GM19238 (cell line): Measurements from ENCODE around the gene CDC25A.

ENCODE experiments used
- DNase-seq: peaks from one replicate; pipeline ENCODE4 v3.0.0; 2011; ENCODE audit warnings: low spot score; ENCODE audit not compliant: insufficient read length

CDC25A gene

DNA sequence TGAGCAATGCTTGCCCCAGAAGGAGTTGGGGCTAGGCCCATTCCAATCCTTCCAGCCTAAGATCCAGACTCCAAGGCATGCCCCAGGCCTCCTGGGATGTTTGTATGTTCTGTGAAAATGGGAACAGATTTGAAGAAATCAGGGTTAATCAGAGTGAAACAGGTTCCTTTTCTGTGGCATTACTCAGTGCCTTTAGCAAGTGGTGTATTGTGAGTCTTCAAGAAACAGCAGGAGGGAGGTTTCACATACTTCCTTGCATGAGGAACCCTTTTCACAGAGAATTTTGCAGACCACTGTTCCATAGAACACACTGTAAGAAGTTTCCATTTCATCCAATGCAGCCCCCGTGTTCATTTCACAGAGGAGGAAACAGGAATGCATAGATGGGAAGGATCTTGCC lies 8.4 kb upstream of the CDC25A start:
- no peak for DNase-seq

DNA sequence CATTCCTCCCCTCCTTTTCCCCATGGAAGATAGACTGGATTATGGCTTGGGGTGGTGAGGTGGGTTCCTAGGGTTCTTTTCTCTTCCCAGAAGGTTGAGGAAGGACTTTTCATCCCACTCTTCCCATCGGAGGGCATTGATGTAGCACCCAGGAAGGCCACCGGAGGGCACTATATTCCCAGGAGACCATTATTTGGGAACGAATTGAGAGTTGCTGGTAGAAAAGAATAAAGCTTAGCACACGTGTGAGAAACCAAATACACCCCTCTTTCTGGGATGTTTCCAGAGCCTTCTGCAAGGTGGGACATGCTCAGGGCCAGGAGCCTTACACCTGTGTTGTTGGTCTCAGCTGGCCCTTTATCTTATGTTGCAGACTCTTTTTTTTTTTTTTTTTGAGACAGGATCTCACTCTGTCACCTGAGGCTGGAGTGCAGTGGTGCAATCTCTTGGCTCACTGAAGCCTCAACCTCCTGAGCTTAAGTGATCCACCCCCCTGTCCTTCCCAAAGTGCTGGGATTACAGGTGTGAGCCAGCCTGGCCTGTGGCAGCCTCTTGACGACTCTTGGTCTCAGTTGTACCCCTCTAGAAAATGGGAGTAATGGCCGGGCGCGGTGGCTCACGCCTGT lies 6.3 kb upstream of the CDC25A start:
- DNase-seq: no peak

- no peak for DNase-seq
Measured at GRCh38 chr3:48190911-48191310, 2.7 kb upstream of the CDC25A start.

- DNase-seq: no peak
Measured at GRCh38 chr3:48189321-48189720, 1.1 kb upstream of the CDC25A start.

DNA sequence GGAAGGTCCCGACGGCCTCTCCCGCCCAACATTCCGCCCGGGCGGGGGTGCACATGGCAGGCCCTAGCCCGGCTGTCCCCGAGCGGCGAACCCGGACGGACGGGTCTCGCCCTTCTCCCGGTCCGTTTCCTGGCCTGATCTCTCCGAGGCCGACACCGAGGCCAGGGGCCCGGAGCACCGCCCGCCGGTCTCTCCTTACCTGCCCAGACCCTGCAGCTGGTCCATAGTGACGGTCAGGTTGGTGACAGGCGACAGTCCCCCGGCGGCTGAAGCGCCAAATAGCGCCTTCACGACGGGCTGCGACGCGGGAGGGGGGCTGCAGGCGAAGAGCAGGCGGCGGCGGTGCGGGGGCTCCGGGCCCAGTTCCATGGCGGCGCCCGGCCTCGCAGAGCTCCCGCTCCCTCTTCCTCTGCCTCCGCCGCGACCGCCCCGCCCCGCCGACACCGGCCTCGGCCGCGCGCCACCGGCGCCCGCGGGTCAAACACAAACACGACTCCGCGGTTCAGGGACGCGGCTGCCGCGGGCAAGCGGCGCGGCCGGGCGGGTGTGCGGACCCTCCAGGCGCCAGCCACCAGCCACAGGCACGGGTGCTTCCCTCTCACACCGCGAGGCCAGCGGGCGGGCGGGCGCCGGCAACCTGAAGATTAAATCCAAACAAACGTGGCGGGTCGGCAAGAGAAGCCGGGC lies 495 bp downstream of the CDC25A start:
- no peak for DNase-seq

- no peak for DNase-seq
Measured at GRCh38 chr3:48187301-48187578, 977 bp downstream of the CDC25A start.

GRCh38 chr3:48186631-48187300 lies 1.5 kb downstream of the CDC25A start:
- no peak for DNase-seq

DNA sequence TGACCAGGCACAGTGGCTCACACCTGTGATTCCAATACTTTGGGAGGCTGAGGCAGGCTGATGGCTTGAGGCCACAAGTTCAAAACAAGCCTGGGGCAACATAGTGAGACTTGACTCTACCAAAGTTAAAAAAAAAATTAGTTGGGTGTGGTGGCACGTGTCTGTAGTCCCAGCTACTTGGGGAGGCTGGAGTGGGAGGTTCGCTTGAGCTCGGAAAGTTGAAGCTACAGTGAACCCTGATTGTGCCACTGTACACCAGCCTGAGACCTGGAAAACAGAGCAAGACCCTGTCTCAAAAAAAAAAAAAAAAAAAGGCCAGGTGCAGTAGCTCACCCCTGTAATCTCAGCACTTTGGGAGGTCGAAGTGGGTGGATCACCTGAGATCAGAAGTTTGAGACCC lies 3.1 kb downstream of the CDC25A start:
- DNase-seq: no peak

DNA sequence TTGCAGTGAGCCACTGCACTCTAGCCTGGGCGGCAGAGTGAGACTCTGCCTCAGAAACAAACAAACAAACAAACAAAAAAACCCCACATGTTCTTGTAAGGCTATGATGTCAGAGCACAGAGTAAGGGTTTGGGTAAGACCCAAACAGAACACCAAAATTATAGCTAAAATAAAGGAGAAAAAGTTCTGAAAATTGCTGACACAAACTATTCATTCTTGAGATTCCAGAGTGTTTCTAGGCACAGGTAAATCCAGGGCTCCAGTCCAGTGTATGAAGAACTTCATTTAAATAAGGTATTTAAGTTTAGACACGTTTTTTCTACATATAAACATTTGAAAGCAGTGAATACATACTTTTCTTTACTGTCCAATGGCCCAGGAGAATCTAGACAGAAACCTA lies 3.9 kb downstream of the CDC25A start:
- no peak for DNase-seq

DNA sequence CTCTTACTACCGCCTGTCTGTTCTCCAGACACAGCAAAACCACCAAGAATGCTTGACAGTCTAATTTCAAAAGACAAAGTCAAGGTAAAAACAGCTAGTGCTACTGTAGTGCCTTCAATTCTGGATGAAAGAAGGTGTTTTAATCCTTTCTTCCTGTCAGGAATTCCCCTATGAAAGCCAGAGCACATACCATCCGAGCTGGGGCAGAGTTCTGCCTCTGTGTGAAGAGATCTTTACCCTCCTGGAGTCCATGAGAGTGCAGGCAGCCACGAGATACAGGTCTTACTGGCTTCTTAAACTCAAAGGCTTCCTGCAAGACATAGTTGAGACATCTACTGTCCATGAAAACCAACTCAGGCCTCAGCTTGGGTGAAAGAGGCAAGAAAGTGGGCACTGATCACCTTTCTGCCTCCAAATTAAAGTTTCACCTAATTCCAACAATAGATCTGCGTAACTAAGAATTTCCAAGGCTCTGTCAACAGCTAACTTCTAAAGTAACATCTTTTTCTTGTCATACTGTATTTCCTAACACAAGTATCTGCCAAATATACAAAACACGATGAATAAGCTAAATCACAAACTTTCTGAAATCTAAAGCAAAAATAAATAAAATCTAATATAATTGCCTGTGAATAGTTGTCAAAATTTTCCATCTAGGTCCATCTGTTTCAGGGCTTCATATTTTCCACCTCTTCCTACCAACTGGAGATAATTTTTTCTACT lies 7.5 kb downstream of the CDC25A start:
- DNase-seq: no peak

DNA sequence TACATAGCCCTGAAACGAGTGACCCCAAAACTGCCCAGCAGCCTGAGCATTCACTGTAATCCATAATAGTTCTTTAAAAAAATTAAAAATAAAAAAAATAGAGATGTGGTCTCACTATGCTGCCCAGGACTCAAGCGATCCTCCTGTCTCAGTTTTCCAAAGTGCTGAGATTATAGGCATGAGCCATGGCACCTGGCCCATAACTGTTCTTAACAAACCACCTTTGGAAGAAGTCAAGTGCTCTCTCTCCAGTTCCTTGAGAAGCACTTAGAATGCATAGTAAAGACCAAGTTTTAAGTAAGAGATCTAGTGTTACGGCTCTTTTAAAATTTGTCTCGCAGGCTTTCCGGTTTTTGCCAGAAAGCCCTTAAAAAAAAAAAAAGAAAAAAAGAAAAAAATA lies 8.2 kb downstream of the CDC25A start:
- no peak for DNase-seq

GRCh38 chr3:48178072-48178471 lies 10.1 kb downstream of the CDC25A start:
- no peak for DNase-seq

DNA sequence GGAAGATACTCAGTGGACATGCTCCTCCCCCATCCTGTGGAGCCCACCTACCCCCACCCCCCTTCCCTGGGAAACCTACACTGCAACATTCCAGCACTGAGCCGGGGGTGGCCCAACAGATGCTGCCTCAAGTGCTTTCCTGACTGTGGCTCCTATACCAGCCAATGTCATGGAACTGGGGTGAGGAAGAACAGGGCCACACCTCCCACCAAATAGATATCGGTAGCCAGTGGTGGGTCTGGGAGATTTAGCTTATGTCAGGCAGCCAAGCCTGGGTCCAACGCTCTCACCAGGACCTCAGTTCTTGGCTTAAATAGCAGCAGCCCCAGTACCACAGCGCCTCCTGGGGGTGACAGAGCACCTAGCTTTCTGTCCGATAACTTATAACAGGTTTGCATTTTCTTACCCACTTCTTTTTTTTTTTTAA lies 30.3 kb downstream of the CDC25A start:
- peak; percentile 23 for DNase-seq

DNA sequence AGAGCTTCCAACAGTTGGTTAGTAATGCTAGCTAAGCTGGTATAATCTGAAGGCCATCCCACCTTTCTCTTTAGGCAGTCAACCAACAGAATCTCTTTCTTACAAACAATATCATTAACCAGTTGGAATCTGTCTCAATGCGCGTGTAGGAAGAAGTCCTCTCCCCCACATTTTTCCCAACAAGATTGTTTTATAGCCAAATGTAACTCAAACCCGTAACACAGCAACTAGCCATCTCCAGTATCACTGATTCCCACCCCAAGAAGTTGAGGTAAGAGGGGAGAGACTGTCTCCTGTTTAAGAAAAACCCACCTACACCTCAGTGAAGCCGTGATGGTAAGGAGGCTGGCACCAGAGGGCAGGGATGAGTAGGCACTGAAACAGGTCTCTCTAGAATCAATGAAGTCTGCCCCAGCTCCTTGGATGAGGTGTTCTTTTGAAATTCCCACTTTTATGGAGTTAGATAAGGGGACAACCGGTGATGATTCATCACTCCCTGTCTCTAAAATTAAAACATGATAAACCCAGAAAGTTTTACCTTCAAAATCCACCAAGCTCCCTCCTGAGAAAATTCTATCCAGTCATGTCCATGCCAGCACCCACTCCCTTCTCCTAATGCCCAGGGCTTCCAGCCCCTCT lies 30.9 kb downstream of the CDC25A start:
- no peak for DNase-seq

DNA sequence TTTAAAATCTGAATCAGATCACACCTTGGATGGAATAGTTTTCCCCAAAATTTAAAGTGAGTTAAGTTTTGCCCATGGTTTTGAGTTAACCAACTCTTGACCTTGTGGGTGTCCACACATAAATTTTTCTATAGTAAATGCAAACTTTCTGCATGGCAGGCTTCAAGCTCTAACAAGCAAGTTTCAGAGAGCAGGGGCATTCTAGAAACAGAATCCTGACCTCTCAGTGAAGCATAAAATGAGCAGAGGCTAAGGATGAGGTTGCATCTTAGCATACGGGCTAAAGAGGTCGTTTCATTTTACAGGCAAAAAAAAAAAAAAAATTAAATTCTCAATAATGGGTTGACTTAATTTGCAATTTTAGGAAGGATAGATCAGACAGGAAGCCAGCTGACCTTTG lies 32.1 kb downstream of the CDC25A start:
- no peak for DNase-seq

DNA sequence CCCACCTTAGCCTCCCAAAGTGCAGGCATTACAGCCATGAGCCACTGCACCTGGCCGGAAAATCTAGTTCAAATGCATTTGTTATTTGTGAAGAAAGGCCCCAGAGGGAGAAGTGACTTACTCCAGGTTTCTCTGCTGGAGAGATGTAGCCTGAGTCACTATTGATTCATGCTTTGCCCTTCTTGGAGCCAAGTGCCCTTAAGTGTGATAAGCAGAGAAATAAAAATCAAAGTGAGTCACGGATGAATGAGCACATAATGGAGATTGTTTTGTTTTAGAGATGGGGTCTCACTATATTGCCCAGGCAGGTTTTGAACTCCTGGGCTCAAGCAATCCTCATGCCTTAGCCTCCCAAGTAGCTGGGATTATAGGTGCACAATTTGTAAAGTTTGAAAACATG lies 33.1 kb downstream of the CDC25A start:
- no peak for DNase-seq

GRCh38 chr3:48151807-48152427 lies 36.3 kb downstream of the CDC25A start:
- no peak for DNase-seq

DNA sequence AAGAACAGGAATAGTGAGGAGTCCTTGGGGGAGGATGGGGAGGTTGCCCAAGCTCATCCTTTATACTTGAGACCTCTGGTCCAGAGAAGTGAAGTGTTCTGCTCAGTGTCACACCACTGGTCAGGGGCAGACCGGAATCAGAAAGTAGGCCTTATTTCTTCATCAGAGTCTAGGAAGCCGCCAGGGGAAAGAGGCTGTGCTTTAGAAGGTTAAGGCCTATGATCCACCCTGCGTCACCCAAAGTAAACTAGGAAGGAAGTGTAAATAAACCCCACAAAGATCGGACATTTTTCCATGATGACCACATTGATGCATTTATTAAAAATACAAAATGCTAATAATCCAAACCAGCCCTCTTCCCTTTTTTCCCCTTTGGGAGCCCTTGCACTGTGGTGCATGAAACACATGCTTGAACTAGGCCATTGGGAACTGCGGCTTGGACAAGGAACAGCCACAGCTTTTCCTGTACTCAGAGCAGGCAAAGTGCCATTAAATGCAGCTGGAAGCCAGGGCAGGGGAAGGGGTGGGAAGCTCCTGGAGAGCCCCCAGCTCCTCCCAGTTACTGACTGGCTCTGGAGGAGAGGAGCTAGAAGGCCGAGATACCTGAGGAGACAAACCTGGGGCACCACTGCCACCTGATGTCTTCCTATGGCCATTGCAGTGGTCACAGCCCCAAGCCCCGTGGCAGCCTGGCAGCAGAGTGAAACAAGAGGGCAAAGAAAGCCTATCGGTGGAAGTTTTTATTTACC lies 37.0 kb downstream of the CDC25A start:
- DNase-seq: peak; percentile 74

DNA sequence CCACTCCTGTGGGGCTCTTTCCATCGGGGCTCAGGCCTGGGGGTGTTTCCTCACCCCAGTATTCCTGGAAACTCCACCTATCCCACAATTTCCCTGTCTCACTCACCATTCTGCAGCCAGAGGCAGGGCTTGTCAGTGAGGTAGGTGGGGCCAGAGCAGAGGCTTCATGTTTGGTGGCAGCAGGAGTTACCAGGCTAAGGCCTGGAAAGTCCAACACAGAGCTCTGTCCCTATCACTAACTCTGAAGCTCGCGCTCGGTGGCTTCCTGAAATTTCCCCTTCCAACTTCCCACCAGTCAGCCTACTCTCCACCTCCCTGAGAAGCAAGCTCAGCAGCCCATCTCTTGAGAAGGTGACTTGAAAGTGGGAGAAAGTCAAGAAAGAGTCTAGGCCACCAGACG lies 44.2 kb downstream of the CDC25A start:
- DNase-seq: no peak

DNA sequence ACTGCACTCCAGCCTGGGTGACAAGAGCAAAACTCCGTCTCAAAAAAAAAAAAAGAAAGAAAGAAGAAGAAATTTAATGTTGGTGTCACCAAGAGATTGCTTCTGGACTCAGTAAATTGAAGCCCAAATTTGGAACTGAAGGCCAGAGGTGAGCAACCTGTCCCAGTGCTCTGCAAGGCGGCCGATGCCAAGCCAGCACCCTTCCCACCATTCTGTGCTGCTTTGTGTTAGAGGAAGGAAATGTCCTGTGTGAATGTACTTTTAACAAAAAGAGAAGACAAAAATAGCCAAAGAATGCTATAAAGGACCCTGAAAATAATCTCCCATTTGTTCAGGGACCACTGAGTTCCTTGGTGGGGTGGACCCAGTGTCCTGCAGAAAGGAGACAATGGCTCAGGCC lies 44.6 kb downstream of the CDC25A start:
- DNase-seq: no peak
